ENCODE data around the gene SUV39H2. TPM values are rescaled to one million over a fixed set of nuclear protein-coding genes. Genes with fewer than 3 reads are reported as not detected.
A peak's percentile ranks its signal among the peaks of the same experiment; 100 is the strongest.

SUV39H2 gene
- total RNA-seq, 1 donor from 2014 or later = 39.9 TPM

GRCh38 chr10:14917827-14918226 lies 39.2 kb downstream of the SUV39H2 start:
- no peak for DNase-seq (ENCODE audit: low spot score, unreplicated experiment)
- Mint-ChIP-seq H3K9me3 (ENCODE audit: low read depth) (peaks cover 40% of the 10 kb centered on the region), H3K4me1 (ENCODE audit: low read depth) (no peaks in the 10 kb centered on the region), H3K36me3 (ENCODE audit: insufficient read depth) (peaks cover 87% of the 10 kb centered on the region), H3K4me3 (ENCODE audit: low read depth) (no peak overlapping the region), H3K27me3 (no peaks in the 10 kb centered on the region), H3K27ac (no peak overlapping the region)
- TF ChIP-seq CTCF (IDR thresholded peaks at IDR 0.05; ENCODE audit: unreplicated experiment) = no peak

- DNase-seq (ENCODE audit: low spot score, unreplicated experiment) = no peak
- peaks cover 30% of the 10 kb centered on the region for H3K9me3 Mint-ChIP-seq (ENCODE audit: low read depth)
- no peak overlapping the region for H3K27ac Mint-ChIP-seq
- H3K27me3 Mint-ChIP-seq = no peaks in the 10 kb centered on the region
- no peaks in the 10 kb centered on the region for H3K4me1 Mint-ChIP-seq (ENCODE audit: low read depth)
- H3K4me3 Mint-ChIP-seq (ENCODE audit: low read depth) = no peak overlapping the region
- no peak for TF ChIP-seq CTCF (IDR thresholded peaks at IDR 0.05; ENCODE audit: unreplicated experiment)
- H3K36me3 Mint-ChIP-seq (ENCODE audit: insufficient read depth) = peaks cover 77% of the 10 kb centered on the region
Measured at GRCh38 chr10:14918964-14919363, 40.3 kb downstream of the SUV39H2 start.

- peaks cover 46% of the 10 kb centered on the region for H3K36me3 Mint-ChIP-seq (ENCODE audit: insufficient read depth)
Measured at GRCh38 chr10:14924013-14924412, 45.3 kb downstream of the SUV39H2 start.

GRCh38 chr10:14925268-14925667 lies 46.6 kb downstream of the SUV39H2 start:
- no peaks in the 10 kb centered on the region for H3K9me3 Mint-ChIP-seq (ENCODE audit: low read depth)
- no peak for TF ChIP-seq CTCF (IDR thresholded peaks at IDR 0.05; ENCODE audit: unreplicated experiment)
- H3K27ac Mint-ChIP-seq = no peak overlapping the region
- no peak overlapping the region for H3K4me3 Mint-ChIP-seq (ENCODE audit: low read depth)
- H3K27me3 Mint-ChIP-seq = no peaks in the 10 kb centered on the region
- H3K4me1 Mint-ChIP-seq (ENCODE audit: low read depth) = no peaks in the 10 kb centered on the region
- H3K36me3 Mint-ChIP-seq (ENCODE audit: insufficient read depth) = peaks cover 34% of the 10 kb centered on the region
- DNase-seq (ENCODE audit: low spot score, unreplicated experiment) = no peak

More at GRCh38 chr10:14924013-14924412, 45.3 kb downstream of the SUV39H2 start:
- DNase-seq (ENCODE audit: low spot score, unreplicated experiment) = no peak
- no peaks in the 10 kb centered on the region for H3K27me3 Mint-ChIP-seq
- no peaks in the 10 kb centered on the region for H3K4me1 Mint-ChIP-seq (ENCODE audit: low read depth)
- H3K9me3 Mint-ChIP-seq (ENCODE audit: low read depth) = no peaks in the 10 kb centered on the region
- no peak overlapping the region for H3K4me3 Mint-ChIP-seq (ENCODE audit: low read depth)
- no peak for TF ChIP-seq CTCF (IDR thresholded peaks at IDR 0.05; ENCODE audit: unreplicated experiment)
- no peak overlapping the region for H3K27ac Mint-ChIP-seq

GRCh38 chr10:14926061-14926470 lies 47.4 kb downstream of the SUV39H2 start:
- Mint-ChIP-seq H3K27ac (peak overlapping the region; percentile 79), H3K27me3 (no peaks in the 10 kb centered on the region), H3K4me3 (ENCODE audit: low read depth) (no peak overlapping the region), H3K4me1 (ENCODE audit: low read depth) (no peaks in the 10 kb centered on the region), H3K36me3 (ENCODE audit: insufficient read depth) (peaks cover 30% of the 10 kb centered on the region), H3K9me3 (ENCODE audit: low read depth) (no peaks in the 10 kb centered on the region)
- DNase-seq (ENCODE audit: low spot score, unreplicated experiment) = no peak
- TF ChIP-seq CTCF (IDR thresholded peaks at IDR 0.05; ENCODE audit: unreplicated experiment) = no peak

Data from progenitor cell of endocrine pancreas (in vitro differentiated cells).